Mesangial cell (primary cell): ENCODE results near the gene RBMS3. TPM values are rescaled to one million over a fixed set of nuclear protein-coding genes. Genes with fewer than 3 reads are reported as not detected.

Source experiments
- total RNA-seq: library from RNA; depleted of rRNA; stranded (reverse); fragments of >200 nt; gene quantifications from 2 replicates; pipeline ENCODE4 v1.2.3, GENCODE V29; 2015

RBMS3 gene
- total RNA-seq: 23.1 and 28.4 TPM in 2 replicates

DNA sequence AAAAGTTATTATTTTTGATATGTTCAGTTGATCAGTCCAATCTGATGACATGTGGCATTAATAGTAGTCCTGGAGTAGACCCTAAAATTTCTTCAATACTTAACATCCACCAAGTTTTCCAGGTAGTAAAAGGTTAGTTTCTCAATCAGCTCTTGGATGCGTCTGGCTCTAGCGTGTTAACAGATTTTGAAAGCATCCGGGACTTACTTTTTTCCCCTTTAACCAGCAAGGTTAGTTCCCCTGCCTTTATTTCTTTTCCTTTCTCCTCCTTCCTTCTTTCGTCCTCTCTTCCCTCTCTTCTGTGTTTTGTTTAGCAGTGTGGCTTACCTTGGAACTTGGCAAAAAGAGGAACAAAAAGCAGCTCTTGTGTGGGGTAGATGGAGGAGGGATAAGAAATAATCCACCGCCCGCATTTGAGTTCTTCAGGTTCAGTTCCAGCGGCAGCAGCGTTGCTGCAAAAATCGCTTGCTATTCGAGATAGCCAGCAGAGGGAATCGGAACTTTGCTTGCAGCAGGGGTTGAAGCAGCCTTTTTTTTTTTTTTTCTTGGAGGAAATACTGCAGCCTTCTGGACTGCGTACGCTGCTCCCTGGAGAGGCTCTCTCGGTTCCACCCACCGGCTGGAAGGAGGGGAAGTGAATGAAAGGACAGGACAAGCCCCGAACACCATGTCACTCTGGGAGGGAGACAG is at the start of gene RBMS3:
Gene RBMS3 (plus strand): TSS at position 668 of the 690 bp plus-strand sequence.

